ACC112 (cell line): ENCODE measurements around the gene RASA4B.
A peak's percentile ranks its signal among the peaks of the same experiment; 100 is the strongest.

Experiments used
- H2AFZ ChIP-seq: fragments of 200-600 bp; sonication (generic); one replicate; pipeline ENCODE4 v1.6.0; 2017; ENCODE audit warnings: antibody characterized with exemption, low read length; ENCODE audit not compliant: unreplicated experiment
- H3K27ac ChIP-seq: fragments of 200-600 bp; sonication (generic); 2 replicates; pipeline ENCODE4 v1.5.1; 2014; ENCODE audit warnings: low read depth, mild to moderate bottlenecking, antibody characterized with exemption, low read length, moderate library complexity
- H3K27me3 ChIP-seq: fragments of 200-600 bp; sonication (generic); 2 replicates; pipeline ENCODE4 v1.6.1; 2014; ENCODE audit warnings: mild to moderate bottlenecking, antibody characterized with exemption, low read length, moderate library complexity, mixed read lengths; ENCODE audit not compliant: insufficient read depth
- H3K36me3 ChIP-seq: fragments of 200-600 bp; sonication (generic); 2 replicates; pipeline ENCODE4 v1.6.1; 2016; ENCODE audit warnings: mild to moderate bottlenecking, antibody characterized with exemption, low read length, moderate library complexity, mixed read lengths; ENCODE audit not compliant: insufficient read depth
- H3K4me1 ChIP-seq: fragments of 200-600 bp; sonication (generic); one replicate; pipeline ENCODE4 v1.6.1; 2016; ENCODE audit warnings: low read length, mixed read lengths; ENCODE audit not compliant: insufficient read depth, unreplicated experiment, control insufficient read depth
- H3K4me3 ChIP-seq: fragments of 200-600 bp; sonication (generic); 2 replicates; pipeline ENCODE4 v1.5.1; 2014; ENCODE audit warnings: mild to moderate bottlenecking, low read depth, low read length
- H3K79me2 ChIP-seq: fragments of 200-600 bp; sonication (generic); one replicate; pipeline ENCODE4 v1.6.0; 2016; ENCODE audit warnings: low read length; ENCODE audit not compliant: control insufficient read depth, unreplicated experiment, insufficient read depth

RASA4B gene

GRCh38 chr7:102451371-102452054 is 66.1 kb downstream of the RASA4B start:
- H3K27me3 ChIP-seq = no peaks in the 10 kb centered on the region
- H3K79me2 ChIP-seq = no peaks in the 10 kb centered on the region
- no peaks in the 10 kb centered on the region for H3K36me3 ChIP-seq
- no peak overlapping the region for H3K4me3 ChIP-seq
- peaks cover 10% of the 10 kb centered on the region for H3K4me1 ChIP-seq
- no peak overlapping the region for H3K27ac ChIP-seq
- H2AFZ ChIP-seq = no peak overlapping the region

GRCh38 chr7:102450242-102450641 is 67.3 kb downstream of the RASA4B start:
- Histone ChIP-seq H3K27ac (no peak overlapping the region), H3K4me1 (peaks cover 10% of the 10 kb centered on the region)

GRCh38 chr7:102449136-102449535 is 68.4 kb downstream of the RASA4B start:
- no peak overlapping the region for H2AFZ ChIP-seq
- H3K79me2 ChIP-seq = no peaks in the 10 kb centered on the region
- peaks cover 10% of the 10 kb centered on the region for H3K4me1 ChIP-seq
- no peaks in the 10 kb centered on the region for H3K27me3 ChIP-seq
- no peaks in the 10 kb centered on the region for H3K36me3 ChIP-seq
- H3K4me3 ChIP-seq = no peak overlapping the region
- no peak overlapping the region for H3K27ac ChIP-seq

More at GRCh38 chr7:102450242-102450641, 67.3 kb downstream of the RASA4B start:
- no peaks in the 10 kb centered on the region for H3K79me2 ChIP-seq
- no peaks in the 10 kb centered on the region for H3K27me3 ChIP-seq
- H2AFZ ChIP-seq = no peak overlapping the region
- no peak overlapping the region for H3K4me3 ChIP-seq
- H3K36me3 ChIP-seq = no peaks in the 10 kb centered on the region

GRCh38 chr7:102447311-102447710 is 70.3 kb downstream of the RASA4B start:
- no peaks in the 10 kb centered on the region for H3K36me3 ChIP-seq

GRCh38 chr7:102446387-102447156 is 71.0 kb downstream of the RASA4B start:
- Histone ChIP-seq H3K36me3 (no peaks in the 10 kb centered on the region; the same call in 1 of the 2 replicates), H3K4me1 (peaks cover 10% of the 10 kb centered on the region), H3K27me3 (no peaks in the 10 kb centered on the region), H3K27ac (no peak overlapping the region), H3K4me3 (no peak overlapping the region), H3K79me2 (no peaks in the 10 kb centered on the region), H2AFZ (no peak overlapping the region)

More at GRCh38 chr7:102447311-102447710, 70.3 kb downstream of the RASA4B start:
- Histone ChIP-seq H3K27me3 (no peaks in the 10 kb centered on the region), H2AFZ (no peak overlapping the region), H3K27ac (no peak overlapping the region), H3K4me3 (no peak overlapping the region), H3K79me2 (no peaks in the 10 kb centered on the region), H3K4me1 (peaks cover 10% of the 10 kb centered on the region)

- Histone ChIP-seq H3K36me3 (no peaks in the 10 kb centered on the region; the same call in 1 of the 2 replicates), H2AFZ (no peak overlapping the region), H3K4me1 (peaks cover 9% of the 10 kb centered on the region), H3K27me3 (no peaks in the 10 kb centered on the region), H3K27ac (no peak overlapping the region), H3K79me2 (no peaks in the 10 kb centered on the region), H3K4me3 (no peak overlapping the region)
Measured at GRCh38 chr7:102445674-102446071, 71.9 kb downstream of the RASA4B start.

GRCh38 chr7:102444961-102445673 is 72.5 kb downstream of the RASA4B start:
- no peak overlapping the region for H3K4me3 ChIP-seq
- H3K27ac ChIP-seq = no peak overlapping the region
- no peak overlapping the region for H2AFZ ChIP-seq
- H3K36me3 ChIP-seq = no peaks in the 10 kb centered on the region; the same call in 1 of the 2 replicates
- no peaks in the 10 kb centered on the region for H3K27me3 ChIP-seq
- H3K4me1 ChIP-seq = peaks cover 14% of the 10 kb centered on the region
- H3K79me2 ChIP-seq = no peaks in the 10 kb centered on the region

- peak overlapping the region; percentile 64 for H3K27ac ChIP-seq
- H3K79me2 ChIP-seq = peaks cover 2% of the 10 kb centered on the region
- no peaks in the 10 kb centered on the region for H3K27me3 ChIP-seq
- no peaks in the 10 kb centered on the region; the same call in 1 of the 2 replicates for H3K36me3 ChIP-seq
- H3K4me3 ChIP-seq = no peak overlapping the region
- H3K4me1 ChIP-seq = peaks cover 12% of the 10 kb centered on the region
- no peak overlapping the region for H2AFZ ChIP-seq
Measured at GRCh38 chr7:102439963-102440795, 77.4 kb downstream of the RASA4B start.

- H3K79me2 ChIP-seq = peaks cover 14% of the 10 kb centered on the region
- H3K27me3 ChIP-seq = no peaks in the 10 kb centered on the region
- H3K4me3 ChIP-seq = no peak overlapping the region
- no peak overlapping the region for H2AFZ ChIP-seq
- H3K27ac ChIP-seq = no peak overlapping the region
- no peaks in the 10 kb centered on the region for H3K36me3 ChIP-seq
- peaks cover 26% of the 10 kb centered on the region for H3K4me1 ChIP-seq
Measured at GRCh38 chr7:102436118-102436517, 81.5 kb downstream of the RASA4B start.

GRCh38 chr7:102434039-102434486 is 83.5 kb downstream of the RASA4B start:
- no peak overlapping the region for H3K27ac ChIP-seq
- peak overlapping the region; percentile 96 for H2AFZ ChIP-seq
- H3K27me3 ChIP-seq = no peaks in the 10 kb centered on the region
- peak overlapping the region; percentile 97 for H3K4me3 ChIP-seq
- peaks cover 14% of the 10 kb centered on the region for H3K79me2 ChIP-seq
- H3K4me1 ChIP-seq = peaks cover 14% of the 10 kb centered on the region
- no peaks in the 10 kb centered on the region for H3K36me3 ChIP-seq
